Neuronal stem cell (in vitro differentiated cells): ENCODE data around the gene UCN2.
"Not testable (repeated sequence)": the region's sequence is repeated elsewhere in the genome, so short reads cannot be mapped to it uniquely, and the experiment has no call there.

Experiments used
- DNase-seq: peaks from one replicate; pipeline ENCODE4 v3.0.0-alpha.2; 2013; ENCODE audit warnings: low spot score
- H2AFZ ChIP-seq: one replicate; pipeline ENCODE4 v1.6.1; 2013; ENCODE audit warnings: mild to moderate bottlenecking, low read length, inconsistent platforms
- H2AK5ac ChIP-seq: 2 replicates; pipeline ENCODE4 v1.6.1; 2013; ENCODE audit warnings: low read depth, mild to moderate bottlenecking, inconsistent platforms, low read length, moderate library complexity, mixed read lengths
- H2BK120ac ChIP-seq: 2 replicates; pipeline ENCODE4 v1.6.1; 2013; ENCODE audit warnings: low read depth, mild to moderate bottlenecking, inconsistent platforms, low read length, moderate library complexity, mixed read lengths
- H2BK12ac ChIP-seq: one replicate; pipeline ENCODE4 v1.6.1; 2013; ENCODE audit warnings: low read length, inconsistent platforms
- H2BK15ac ChIP-seq: 2 replicates; pipeline ENCODE4 v1.6.1; 2013; ENCODE audit warnings: mild to moderate bottlenecking, low read length, inconsistent platforms, mixed read lengths
- H2BK5ac ChIP-seq: one replicate; pipeline ENCODE4 v1.6.1; 2013; ENCODE audit warnings: inconsistent platforms, mild to moderate bottlenecking, low read length, moderate library complexity
- H3K14ac ChIP-seq: one replicate; pipeline ENCODE4 v1.6.1; 2013; ENCODE audit warnings: low read length, inconsistent platforms
- H3K18ac ChIP-seq: 2 replicates; pipeline ENCODE4 v1.6.1; 2013; ENCODE audit warnings: low read length, inconsistent platforms
- H3K23ac ChIP-seq: 2 replicates; pipeline ENCODE4 v1.6.1; 2013; ENCODE audit warnings: low read depth, mild to moderate bottlenecking, mixed read lengths, low read length, inconsistent platforms; ENCODE audit not compliant: poor library complexity
- H3K27ac ChIP-seq: replicated peaks from 3 replicates; pipeline ENCODE4 v1.5.1; 2013; ENCODE audit warnings: low read length, inconsistent platforms
- H3K27me3 ChIP-seq, 3 experiments: 2 replicates each; pipeline ENCODE4 v1.6.1; 2013; ENCODE audit warnings: low read length in 3 of 3, mild to moderate bottlenecking in 2 of 3, inconsistent platforms in 1 of 3, low read depth in 1 of 3, mixed read lengths in 1 of 3, moderate library complexity in 1 of 3; ENCODE audit not compliant: control insufficient read depth in 3 of 3, insufficient read depth in 3 of 3
- H3K36me3 ChIP-seq, 2 donors: replicated peaks in 1 of 2; 2 replicates each; pipeline ENCODE4 v1.6.1; 2013; ENCODE audit warnings: low read length in 2 of 2; ENCODE audit not compliant: control insufficient read depth in 2 of 2, insufficient read depth in 2 of 2
- H3K4ac ChIP-seq: 2 replicates; pipeline ENCODE4 v1.6.1; 2013; ENCODE audit warnings: inconsistent platforms, mild to moderate bottlenecking, low read length, moderate library complexity
- H3K4me1 ChIP-seq, 2 donors: 1 replicate in 1 of 2; 2 replicates in 1 of 2; pipeline ENCODE4 v1.6.1; 2013; ENCODE audit warnings: low read length in 2 of 2, low read depth in 1 of 2; ENCODE audit not compliant: control insufficient read depth in 2 of 2, insufficient read depth in 1 of 2
- H3K4me2 ChIP-seq: one replicate; pipeline ENCODE4 v1.6.1; 2013; ENCODE audit warnings: mild to moderate bottlenecking, low read length, inconsistent platforms; ENCODE audit not compliant: insufficient read depth, poor library complexity, severe bottlenecking
- H3K4me3 ChIP-seq, 2 donors: 2 replicates each; pipeline ENCODE4 v1.5.1; 2013; ENCODE audit warnings: low read length in 2 of 2, mild to moderate bottlenecking in 2 of 2, inconsistent platforms in 1 of 2, moderate library complexity in 1 of 2
- H3K79me1 ChIP-seq: one replicate; pipeline ENCODE4 v1.6.1; 2013; ENCODE audit warnings: low read depth, mild to moderate bottlenecking, inconsistent platforms, low read length, moderate library complexity
- H3K9ac ChIP-seq: one replicate; pipeline ENCODE4 v1.6.1; 2013; ENCODE audit warnings: mild to moderate bottlenecking, low read depth, low read length, inconsistent platforms; ENCODE audit not compliant: poor library complexity
- H3K9me3 ChIP-seq, 2 donors: replicated peaks in 1 of 2; 2 replicates each; pipeline versions ENCODE3 to v1.6.1; 2013; ENCODE audit warnings: low read length in 2 of 2, mild to moderate bottlenecking in 2 of 2, inconsistent platforms in 1 of 2, low read depth in 1 of 2, mixed read lengths in 1 of 2, moderate library complexity in 1 of 2; ENCODE audit not compliant: control insufficient read depth in 2 of 2, insufficient read depth in 1 of 2
- H4K8ac ChIP-seq: one replicate; pipeline ENCODE4 v1.6.1; 2013; ENCODE audit warnings: low read depth, mild to moderate bottlenecking, inconsistent platforms, low read length, moderate library complexity
- H4K91ac ChIP-seq: one replicate; pipeline ENCODE4 v1.6.1; 2013; ENCODE audit warnings: low read length, low read depth, mild to moderate bottlenecking, inconsistent platforms; ENCODE audit not compliant: poor library complexity
- WGBS, 2 donors: extraction: QIAGEN DNeasy Blood & Tissue Kit; methylation state at CpG; one replicate each; pipeline ENCODE4 v1.1.7; 2013; ENCODE audit warnings: missing lambda C conversion rate in 2 of 2, mixed read lengths in 1 of 2; ENCODE audit not compliant: insufficient read length in 2 of 2, insufficient replicate concordance in 1 of 2; ENCODE audit errors: extremely low coverage in 2 of 2; 5-methylcytosine and 5-hydroxymethylcytosine counted together

The UCN2 gene

GRCh38 chr3:48553886-48554845 lies 9.4 kb downstream of the UCN2 start:
- no peak overlapping the region for H3K14ac ChIP-seq
- no peak overlapping the region for H3K27ac ChIP-seq
- peaks cover 3% of the 10 kb centered on the region in 2 donors for H3K36me3 ChIP-seq
- H2BK15ac ChIP-seq = no peak overlapping the region
- no peak overlapping the region for H4K8ac ChIP-seq
- peak overlapping the region; percentile 22 for H3K9ac ChIP-seq
- DNase-seq = no peak
- no CpG with 5 or more reads among the region's 14 CpGs for WGBS, 2 donors
- H2AFZ ChIP-seq = no peak overlapping the region
- no peak overlapping the region for H3K4ac ChIP-seq
- H3K4me3 ChIP-seq = no peak overlapping the region
- no peaks in the 10 kb centered on the region for H3K9me3 ChIP-seq
- H3K18ac ChIP-seq = peak overlapping the region; percentile 11
- no peaks in the 10 kb centered on the region for H3K27me3 ChIP-seq
- H3K4me1 ChIP-seq = peaks cover 14 to 23% of the 10 kb centered on the region in 2 donors
- H2AK5ac ChIP-seq = peak overlapping the region; percentile 37
- H2BK120ac ChIP-seq = no peak overlapping the region
- H3K79me1 ChIP-seq = peaks cover 4% of the 10 kb centered on the region
- peak overlapping the region; percentile 0 for H3K23ac ChIP-seq
- no peak overlapping the region for H3K4me2 ChIP-seq
- no peak overlapping the region for H4K91ac ChIP-seq
- no peak overlapping the region for H2BK12ac ChIP-seq
- H2BK5ac ChIP-seq = no peak overlapping the region

GRCh38 chr3:48553361-48553760 lies 10.2 kb downstream of the UCN2 start:
- peaks cover 3 to 7% of the 10 kb centered on the region in 2 donors for H3K36me3 ChIP-seq
- no peak overlapping the region for H2AFZ ChIP-seq
- no peak overlapping the region for H2BK5ac ChIP-seq
- no peak overlapping the region for H2AK5ac ChIP-seq
- no peak overlapping the region for H3K4ac ChIP-seq
- H3K9me3 ChIP-seq = no peaks in the 10 kb centered on the region
- no peak overlapping the region for H3K4me3 ChIP-seq
- no peak for DNase-seq
- no CpG with 5 or more reads among the region's 5 CpGs for WGBS, 2 donors
- no peak overlapping the region for H3K9ac ChIP-seq
- H3K27ac ChIP-seq = no peak overlapping the region
- H4K8ac ChIP-seq = no peak overlapping the region
- no peak overlapping the region for H3K14ac ChIP-seq
- no peak overlapping the region for H2BK120ac ChIP-seq
- H3K18ac ChIP-seq = no peak overlapping the region
- no peak overlapping the region for H3K23ac ChIP-seq
- peaks cover 16 to 21% of the 10 kb centered on the region in 2 donors for H3K4me1 ChIP-seq
- no peak overlapping the region for H2BK15ac ChIP-seq
- no peak overlapping the region for H4K91ac ChIP-seq
- H3K27me3 ChIP-seq = no peaks in the 10 kb centered on the region
- peaks cover 4% of the 10 kb centered on the region for H3K79me1 ChIP-seq
- H2BK12ac ChIP-seq = no peak overlapping the region
- no peak overlapping the region for H3K4me2 ChIP-seq

DNA sequence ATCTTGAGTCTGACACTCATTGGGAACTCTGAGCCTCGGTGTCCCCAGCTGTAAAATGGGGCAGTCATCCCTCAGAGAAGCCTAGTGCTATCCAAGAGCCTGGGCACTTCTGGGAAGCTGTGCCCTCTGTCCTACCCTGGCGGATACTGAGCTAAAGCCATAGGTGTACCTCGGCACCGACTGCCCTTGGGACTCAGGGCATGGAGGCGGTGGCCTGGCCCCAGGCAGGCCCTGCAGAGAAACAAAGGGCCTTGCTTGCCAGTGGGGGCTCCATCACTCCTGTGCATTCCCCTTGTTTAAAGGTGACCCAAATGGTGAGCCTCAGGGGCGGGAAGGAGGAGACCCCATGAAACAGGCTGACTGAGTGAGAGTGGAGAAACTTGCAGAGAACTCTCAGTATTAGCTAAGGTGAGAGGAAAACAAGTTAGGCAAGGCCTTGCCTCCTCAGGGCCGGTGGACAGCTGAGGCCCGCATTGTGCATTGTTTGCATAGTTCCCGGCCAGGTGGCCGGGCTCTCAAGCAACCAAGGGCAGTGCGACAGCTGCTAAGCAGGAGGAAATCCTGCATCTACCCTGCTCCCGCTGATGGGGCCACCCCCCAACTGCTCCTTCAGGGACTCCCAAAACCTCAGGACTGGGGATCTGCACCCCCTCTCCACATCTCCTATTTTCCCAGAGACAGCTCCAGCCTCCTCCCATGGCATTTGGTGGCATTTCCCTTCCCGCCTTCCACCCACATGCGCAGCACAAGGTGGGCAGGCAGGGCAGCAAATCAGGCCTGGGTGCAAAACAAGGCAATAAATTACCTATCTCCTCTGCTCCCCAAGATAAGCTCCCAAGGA lies 11.2 kb downstream of the UCN2 start:
- Histone ChIP-seq H3K4ac (no peak overlapping the region), H2AK5ac (no peak overlapping the region), H3K27me3 (no peaks in the 10 kb centered on the region), H2AFZ (no peak overlapping the region), H3K27ac (no peak overlapping the region), H4K8ac (no peak overlapping the region), H2BK120ac (no peak overlapping the region), H3K4me1 (peaks cover 13 to 14% of the 10 kb centered on the region in 2 donors), H2BK12ac (no peak overlapping the region), H3K14ac (no peak overlapping the region), H3K9ac (no peak overlapping the region), H3K9me3 (no peaks in the 10 kb centered on the region), H3K18ac (no peak overlapping the region), H3K4me2 (no peak overlapping the region), H3K79me1 (peaks cover 4% of the 10 kb centered on the region), H4K91ac (no peak overlapping the region), H2BK5ac (no peak overlapping the region), H3K4me3 (no peak overlapping the region), H3K23ac (no peak overlapping the region), H3K36me3 (peaks cover 3 to 16% of the 10 kb centered on the region in 2 donors), H2BK15ac (no peak overlapping the region)
- WGBS, 2 donors = no CpG with 5 or more reads among the region's 14 CpGs
- no peak for DNase-seq

GRCh38 chr3:48551651-48552050 lies 11.9 kb downstream of the UCN2 start:
- not testable (repeated sequence) for H3K27ac ChIP-seq, H3K4ac ChIP-seq, H2BK120ac ChIP-seq, H2AFZ ChIP-seq, H3K23ac ChIP-seq, H3K79me1 ChIP-seq, H3K14ac ChIP-seq, H3K18ac ChIP-seq, H3K9ac ChIP-seq, H4K8ac ChIP-seq, H2BK5ac ChIP-seq, H4K91ac ChIP-seq, H3K27me3 ChIP-seq, H2BK12ac ChIP-seq, H3K4me3 ChIP-seq, H2BK15ac ChIP-seq, H3K4me2 ChIP-seq, H3K9me3 ChIP-seq, DNase-seq, H2AK5ac ChIP-seq
- Histone ChIP-seq H3K4me1 (peaks cover 10 to 14% of the 10 kb centered on the region in 2 donors), H3K36me3 (peaks cover 7 to 23% of the 10 kb centered on the region in 2 donors)
- no CpG with 5 or more reads among the region's 7 CpGs for WGBS, 2 donors
